Anterior cingulate cortex (tissue), 58 donors: ENCODE data around the gene FAM120A.
A peak's percentile ranks its signal among the peaks of the same experiment; 100 is the strongest.

ENCODE experiments used
- DNase-seq, 58 donors: peaks; one replicate each; lab custom pipeline; 2025; lab: John Stamatoyannopoulos, UW

FAM120A gene

DNA sequence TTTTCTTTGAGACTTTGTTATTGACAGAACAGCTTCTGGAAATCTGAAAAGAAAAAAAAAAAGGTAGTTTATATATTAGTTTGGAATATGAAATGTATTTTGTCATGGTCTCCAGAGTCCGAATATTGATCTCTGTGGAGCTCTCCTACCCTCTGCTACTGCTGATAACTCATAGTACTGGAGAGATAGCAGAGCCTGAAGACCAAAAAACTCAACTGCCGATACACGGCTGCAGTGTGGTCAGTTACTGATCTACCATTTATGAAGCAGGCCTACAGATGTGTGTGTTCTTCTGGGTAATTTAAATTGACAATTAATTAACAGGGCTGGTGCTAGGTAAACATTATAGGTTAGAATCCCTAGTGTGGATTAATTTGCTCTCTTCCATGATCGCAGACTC is 3.8 kb upstream of the FAM120A start:
- no peak for DNase-seq

DNA sequence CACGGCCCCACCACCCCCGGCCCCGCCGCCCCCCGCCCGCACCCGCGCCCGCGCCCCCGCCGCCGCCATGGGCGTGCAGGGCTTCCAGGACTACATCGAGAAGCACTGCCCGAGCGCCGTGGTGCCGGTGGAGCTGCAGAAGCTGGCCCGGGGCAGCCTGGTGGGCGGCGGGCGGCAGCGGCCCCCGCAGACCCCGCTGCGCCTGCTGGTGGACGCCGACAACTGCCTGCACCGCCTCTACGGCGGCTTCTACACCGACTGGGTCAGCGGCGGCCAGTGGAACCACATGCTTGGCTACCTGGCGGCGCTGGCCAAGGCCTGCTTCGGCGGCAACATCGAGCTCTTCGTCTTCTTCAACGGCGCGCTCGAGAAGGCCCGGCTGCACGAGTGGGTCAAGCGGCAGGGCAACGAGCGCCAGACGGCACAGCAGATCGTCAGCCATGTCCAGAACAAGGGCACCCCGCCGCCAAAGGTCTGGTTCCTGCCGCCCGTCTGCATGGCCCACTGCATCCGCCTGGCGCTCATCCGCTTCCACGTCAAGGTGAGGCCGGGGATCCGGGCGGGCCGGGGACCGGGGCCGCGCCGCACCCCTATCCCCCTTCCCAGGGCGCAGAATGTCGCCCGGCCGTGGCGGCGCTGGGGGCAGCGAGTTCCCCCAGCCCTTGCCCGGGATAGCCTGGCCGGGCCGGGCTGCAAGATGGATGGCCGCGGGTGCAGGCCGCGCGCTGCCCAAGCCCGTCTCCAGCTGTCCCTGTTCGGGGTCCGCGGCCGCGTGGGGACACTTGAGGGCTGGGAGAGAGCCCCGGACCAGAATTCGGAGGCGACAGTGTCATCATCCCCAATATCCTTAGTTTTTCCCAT is 594 bp downstream of the FAM120A start:
- peak in 42 of 58 donors; percentile 22 to 81 (median 49) for DNase-seq

DNA sequence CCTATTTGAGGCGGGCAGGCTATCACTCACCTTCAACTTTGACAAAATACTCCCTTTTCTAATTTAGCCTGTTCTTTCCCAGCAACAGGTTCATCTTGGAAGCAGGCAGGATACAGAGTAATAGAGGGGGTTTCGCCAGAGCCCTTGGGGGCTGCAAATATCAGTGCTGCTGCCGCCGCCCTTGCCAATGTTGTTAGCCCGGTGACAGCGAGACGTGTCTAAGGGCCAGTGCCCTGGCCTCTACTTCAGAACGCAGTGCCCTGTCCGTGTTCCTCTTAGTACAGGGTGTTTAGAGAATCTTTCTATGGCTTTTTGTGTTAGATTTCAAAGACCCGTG is 1.2 kb downstream of the FAM120A start:
- DNase-seq: peak in 12 of 58 donors; percentile 7 to 64 (median 38)

DNA sequence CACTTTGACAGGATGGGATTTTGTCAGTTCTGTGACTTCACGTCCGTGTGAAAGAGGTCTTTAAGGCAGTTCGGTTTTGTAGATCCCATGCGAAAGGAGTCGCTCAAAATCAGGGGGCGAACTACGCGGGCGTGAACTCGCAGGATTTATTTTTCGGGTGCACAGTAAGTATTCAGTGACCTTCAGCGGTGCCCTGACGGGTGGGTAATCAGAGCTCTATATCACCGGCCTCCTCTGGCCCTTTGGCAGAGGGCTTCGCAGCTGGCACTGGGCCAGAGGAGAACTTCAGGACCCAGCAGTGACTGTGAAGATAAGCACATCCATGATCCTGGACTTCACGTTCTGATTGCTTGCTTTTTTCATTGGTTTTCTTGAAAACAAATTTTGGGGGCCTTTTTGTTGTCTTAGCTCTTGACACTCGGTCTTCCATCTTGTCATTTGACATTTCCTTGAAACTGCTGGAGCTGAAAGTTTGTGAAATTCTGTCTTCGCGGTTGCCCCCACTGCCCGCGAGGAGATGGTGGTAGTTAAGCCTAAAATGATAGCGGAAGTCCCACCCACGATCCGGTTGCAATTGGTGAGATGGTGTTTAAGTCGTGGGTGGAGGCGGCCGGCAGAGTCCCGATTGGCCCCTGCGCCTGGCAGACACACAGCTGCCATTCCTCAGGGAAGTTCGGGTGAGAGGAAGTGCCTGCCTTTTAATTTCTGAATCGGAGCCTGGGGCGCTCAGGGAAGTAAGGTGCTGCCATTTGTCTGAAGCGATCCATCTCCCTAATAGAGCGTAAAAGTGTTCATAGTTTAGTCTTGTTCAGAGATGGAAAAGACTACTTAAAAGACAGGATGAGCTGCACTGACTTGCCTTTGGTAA is 1.8 kb downstream of the FAM120A start, which contains the start of gene FAM120AOS:
Gene FAM120AOS, minus strand, starts transcription at position 535 of the 868 bp plus-strand sequence. CDS start 872 bp downstream, outside the sequence.
- DNase-seq: peak; percentile 53 to 97 (median 91)

GRCh38 chr9:93456022-93456421 is 4.5 kb downstream of the FAM120A start:
- DNase-seq: no peak

DNA sequence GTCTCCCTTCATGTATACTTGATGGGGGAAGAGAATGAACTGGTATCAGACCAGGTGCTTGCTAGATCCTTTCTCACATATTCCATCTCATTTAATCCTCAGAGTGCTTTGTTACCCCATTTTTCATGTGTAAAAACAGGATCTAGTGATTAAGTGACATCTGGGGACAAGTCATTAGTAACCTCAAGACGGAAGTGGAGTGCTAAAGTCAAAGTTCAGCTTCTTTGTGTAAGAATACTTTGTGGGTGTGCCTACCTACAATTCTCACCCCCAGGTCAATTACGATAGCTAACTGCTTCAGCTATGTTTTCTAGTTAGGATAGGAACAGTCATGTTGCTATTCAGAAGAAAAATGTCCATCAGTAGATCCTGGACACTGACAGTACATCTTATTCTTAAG is 5.0 kb downstream of the FAM120A start:
- no peak for DNase-seq

DNA sequence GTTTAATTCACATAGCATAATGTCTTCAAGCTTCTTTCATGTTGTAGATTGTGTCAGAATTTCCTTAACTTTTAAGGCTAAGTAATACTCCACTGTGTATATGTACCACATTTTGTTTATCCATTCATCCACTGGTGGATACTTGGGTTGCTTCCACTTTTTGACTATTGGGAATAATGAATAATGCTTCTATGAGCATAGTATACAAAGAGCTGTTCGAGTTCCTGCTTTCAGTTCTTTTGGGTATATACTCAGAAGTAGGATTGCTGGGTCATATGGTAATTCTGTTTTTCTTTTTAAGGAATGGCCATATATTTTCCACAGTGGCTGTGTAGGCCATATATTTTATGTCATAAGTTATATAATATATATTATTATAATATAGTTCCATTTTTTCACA is 5.5 kb downstream of the FAM120A start:
- no peak for DNase-seq

GRCh38 chr9:93458712-93459111 is 7.2 kb downstream of the FAM120A start:
- DNase-seq: no peak

DNA sequence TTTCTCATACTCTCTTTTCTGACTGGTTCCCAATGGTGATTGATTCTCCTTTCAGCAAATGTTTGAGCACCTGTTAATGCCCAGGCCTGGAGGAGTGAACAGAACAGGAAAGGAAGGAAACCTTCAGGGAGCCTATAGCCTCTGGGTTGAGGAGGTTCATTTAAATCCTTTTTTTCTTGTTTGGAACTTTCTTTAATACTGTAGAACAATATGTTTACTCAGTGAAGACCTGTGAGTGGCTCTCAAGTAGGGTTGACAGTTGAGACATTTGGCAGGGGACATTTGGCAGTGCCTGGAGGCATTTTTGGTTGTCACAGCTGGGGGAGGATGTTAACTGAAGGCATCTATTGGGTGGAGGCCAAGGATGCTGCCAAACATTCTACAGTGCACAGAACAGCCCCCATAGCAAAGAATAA is 8.0 kb downstream of the FAM120A start:
- peak in 8 of 58 donors; percentile 6 to 37 (median 19) for DNase-seq

DNA sequence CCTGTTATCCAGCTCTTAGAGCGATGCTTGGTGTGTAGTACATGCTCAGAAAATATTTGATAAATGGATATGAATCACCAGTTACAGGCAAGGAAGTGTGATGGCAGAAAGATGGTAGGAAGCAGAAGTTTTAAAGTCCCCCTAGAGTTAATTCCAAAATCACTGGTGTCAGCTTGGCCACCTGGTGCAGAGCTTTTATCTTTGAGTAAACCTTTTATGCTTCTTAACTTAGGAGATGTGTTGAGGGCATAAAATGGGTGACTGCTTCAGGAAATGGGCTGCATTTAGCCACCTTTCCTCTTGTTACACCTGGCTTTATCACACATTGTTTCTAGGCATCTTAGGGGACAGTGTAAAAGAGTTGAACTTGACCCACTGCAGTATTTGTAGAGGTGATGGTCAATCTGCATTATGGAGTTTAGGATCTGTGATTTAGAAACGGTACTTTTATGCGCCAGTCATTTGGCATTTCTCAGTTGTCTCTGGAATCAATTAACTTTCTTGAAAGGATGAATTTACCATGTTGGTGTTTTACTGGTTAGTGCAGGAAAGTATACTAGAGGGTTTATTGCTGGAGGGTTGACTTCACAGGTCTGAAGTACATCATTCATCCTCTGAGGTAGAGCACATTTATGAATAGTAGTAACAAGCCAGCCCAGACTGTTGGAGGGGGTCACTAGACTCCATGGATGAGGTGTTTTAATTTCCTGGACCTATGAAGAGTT is 9.4 kb downstream of the FAM120A start:
- no peak for DNase-seq

DNA sequence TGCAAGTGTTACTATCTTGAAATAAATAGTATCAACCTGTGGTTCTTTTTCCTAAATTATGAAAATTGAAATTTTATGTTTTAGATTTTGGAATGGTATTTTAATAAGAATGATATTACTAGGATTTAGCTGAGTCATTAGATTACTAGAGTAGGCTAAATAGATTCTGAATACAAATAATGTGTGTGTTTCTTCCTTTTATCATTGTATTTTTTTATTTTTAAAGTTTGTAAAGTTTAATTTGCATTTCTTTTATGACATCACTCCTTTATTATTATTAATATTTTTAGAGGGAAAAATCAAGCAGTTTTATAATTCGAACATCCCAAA is 9.9 kb downstream of the FAM120A start:
- DNase-seq: no peak

DNA sequence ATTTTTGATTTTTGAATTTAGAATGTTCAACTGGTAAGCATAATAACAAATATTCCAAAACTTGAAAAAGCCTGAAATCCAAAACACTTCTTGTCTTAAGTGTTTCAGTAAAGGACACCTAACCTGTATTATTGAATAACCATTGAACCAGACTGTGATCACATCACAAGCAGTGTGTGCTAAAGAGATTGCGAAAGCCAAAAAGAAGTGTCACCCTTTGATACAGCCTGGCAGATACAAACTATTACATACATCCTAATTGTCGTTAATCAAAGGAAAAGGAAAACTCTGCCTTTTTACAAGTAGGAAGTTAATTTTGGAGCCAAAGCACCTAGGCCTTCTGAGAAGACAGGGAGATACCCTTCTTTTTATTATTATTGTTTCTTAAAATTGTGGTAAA is 10.3 kb downstream of the FAM120A start:
- DNase-seq: no peak

DNA sequence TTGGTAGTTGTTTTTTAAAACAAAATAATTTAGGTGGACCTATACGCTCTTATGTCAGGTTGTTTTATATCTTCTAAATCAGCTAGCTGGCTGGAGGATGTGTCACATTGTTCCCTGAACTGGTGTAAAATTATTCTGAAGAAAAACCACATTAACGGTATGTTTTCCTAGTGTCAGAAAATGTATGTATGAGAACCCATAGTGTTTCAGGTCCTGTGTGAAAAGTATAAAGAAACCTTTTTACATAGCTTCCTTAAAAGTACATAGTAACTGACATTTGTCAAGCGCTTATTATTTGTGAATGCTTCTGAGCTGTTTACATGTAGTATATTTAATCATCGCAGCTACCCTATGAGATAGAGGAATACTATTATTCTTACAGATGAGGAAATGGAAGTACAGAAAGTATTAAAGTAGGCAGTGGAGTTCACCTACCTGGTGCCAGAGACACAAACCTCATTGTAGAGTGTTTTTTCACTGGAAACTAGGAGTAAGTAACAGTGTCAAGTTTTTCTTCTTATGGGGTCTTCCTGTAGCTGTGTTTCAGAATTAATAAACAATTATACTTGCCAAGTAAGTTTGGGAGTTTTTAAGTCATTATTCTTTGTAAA is 12.3 kb downstream of the FAM120A start:
- no peak for DNase-seq

DNA sequence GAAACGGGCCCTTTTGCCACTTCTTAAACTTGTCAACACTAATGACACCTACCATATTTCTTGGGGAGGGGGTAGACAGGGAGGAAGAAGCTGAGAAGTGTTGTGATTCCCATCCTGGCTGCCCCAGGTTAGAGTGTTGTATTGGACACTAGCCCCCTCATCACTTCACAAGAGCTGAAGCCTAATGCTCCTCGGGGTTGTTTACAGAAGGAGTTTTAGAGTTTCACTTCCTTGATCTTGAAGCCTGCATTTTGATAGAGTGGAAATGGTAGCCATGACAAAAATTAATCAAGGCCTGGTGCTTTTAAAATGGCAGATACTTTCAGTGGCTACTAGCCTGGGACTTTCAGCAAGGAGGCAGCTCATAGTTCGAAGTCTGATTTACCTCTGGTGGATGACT is 12.9 kb downstream of the FAM120A start:
- no peak for DNase-seq

DNA sequence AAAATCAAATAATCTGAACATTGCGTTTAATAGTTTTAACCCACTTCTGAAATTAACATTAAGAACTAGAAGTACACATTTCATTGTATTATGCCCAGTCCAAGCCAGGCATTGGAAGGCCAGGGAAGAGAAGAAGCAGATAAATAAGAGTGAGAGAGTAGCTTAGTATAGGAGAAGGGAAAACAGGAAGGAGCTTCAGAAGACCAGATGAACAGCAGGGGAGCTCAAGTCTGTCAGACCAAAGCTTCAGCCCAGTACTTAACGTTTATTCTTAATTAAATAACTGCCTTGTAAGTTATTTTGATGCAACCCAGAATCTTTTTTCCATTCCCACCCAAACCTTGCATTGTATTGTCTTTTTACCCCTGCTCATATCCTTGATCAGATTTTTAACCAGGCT is 13.4 kb downstream of the FAM120A start:
- DNase-seq: no peak

GRCh38 chr9:93465855-93466254 is 14.4 kb downstream of the FAM120A start:
- DNase-seq: no peak

- no peak for DNase-seq
These were observed 15.1 kb downstream of the FAM120A start for GRCh38 chr9:93466416-93467061.

GRCh38 chr9:93467062-93467416 is 15.6 kb downstream of the FAM120A start:
- no peak for DNase-seq

GRCh38 chr9:93467462-93467861 is 16.0 kb downstream of the FAM120A start:
- DNase-seq: no peak
